OCI-M2 (cell line): ENCODE measurements around the gene MAP3K21.

Experiments
- DNase-seq: peaks from one replicate; lab custom pipeline; 2025; ENCODE audit not compliant: unreplicated experiment; lab: John Stamatoyannopoulos, UW

The MAP3K21 gene

DNA sequence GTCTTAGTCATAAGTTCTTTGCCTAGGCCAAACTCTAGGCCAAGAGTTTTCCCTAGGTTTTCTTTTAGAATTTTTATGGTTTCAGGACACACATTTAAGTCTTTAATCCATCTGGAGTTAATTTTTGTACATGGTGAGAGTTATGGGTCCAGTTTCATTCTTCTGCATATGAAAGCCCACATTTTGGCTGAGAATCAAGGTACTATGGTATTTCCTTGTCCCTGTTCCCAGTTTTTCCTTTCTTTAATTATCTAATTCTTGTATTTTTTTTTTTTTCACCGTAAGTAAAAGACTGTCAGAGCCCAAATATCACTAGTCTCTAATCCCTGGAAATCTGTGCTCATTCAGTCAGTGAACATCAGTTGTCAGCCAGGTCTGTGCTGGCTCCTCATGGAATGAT, 105.4 kb downstream of the MAP3K21 start:
- DNase-seq, result no peak

DNA sequence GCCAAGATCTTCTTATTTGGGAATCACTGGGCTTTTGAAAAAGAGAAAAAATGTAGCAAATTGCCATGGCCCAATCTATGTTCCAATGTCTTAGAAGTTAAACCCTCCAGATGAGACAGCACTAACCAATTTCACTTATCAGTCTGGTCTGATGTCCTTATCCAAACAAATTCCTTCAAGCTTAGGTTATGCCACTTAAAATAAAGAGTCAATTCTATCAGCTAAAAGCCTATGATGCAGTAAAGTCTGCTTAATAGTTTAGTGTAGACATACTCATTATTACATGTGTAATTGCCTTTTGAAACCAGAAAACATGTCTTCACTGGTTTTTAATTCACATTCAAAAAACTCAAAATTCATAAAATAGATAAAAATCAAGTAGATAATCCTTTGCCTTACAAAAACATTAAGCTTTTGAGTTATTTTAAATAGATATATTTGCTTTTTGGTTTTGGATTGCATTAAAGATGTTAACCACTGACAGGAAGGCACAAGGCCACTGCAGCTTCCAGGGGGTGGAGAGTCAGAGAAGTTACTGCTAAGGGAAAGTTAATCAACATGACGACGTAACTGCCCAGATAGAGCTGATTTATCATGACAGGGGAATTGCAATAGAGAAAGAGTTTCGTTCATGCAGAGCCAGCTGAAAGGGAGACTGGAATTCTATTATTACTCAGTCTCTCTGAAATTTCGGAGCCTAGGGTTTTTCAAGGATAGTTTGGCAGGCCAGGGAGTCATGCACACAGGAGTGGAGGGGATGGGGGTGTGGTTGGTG, 106.1 kb downstream of the MAP3K21 start:
- DNase-seq, result no peak
